ENCODE data around the gene MAP3K9. TPM values are rescaled to one million over a fixed set of nuclear protein-coding genes. Genes with fewer than 3 reads are reported as not detected.
"Not testable (repeated sequence)": the region's sequence is repeated elsewhere in the genome, so short reads cannot be mapped to it uniquely, and the experiment has no call there.

Gene MAP3K9
- total RNA-seq, 1 donor from 2014 or later: 31.8 TPM

- no peaks in the 10 kb centered on the region for H3K36me3 Mint-ChIP-seq (ENCODE audit: insufficient read depth)
- no peak overlapping the region for H3K27ac Mint-ChIP-seq
- peaks cover 9% of the 10 kb centered on the region for H3K27me3 Mint-ChIP-seq
- no peaks in the 10 kb centered on the region for H3K9me3 Mint-ChIP-seq (ENCODE audit: low read depth)
- no peak overlapping the region for H3K4me3 Mint-ChIP-seq (ENCODE audit: low read depth)
- no peak for TF ChIP-seq CTCF (IDR thresholded peaks at IDR 0.05; ENCODE audit: unreplicated experiment)
- peaks cover 7% of the 10 kb centered on the region for H3K4me1 Mint-ChIP-seq (ENCODE audit: low read depth)
- no peak for DNase-seq (ENCODE audit: low spot score, unreplicated experiment)
These were observed 101.9 kb downstream of the MAP3K9 start for GRCh38 chr14:70707138-70708038.

DNA sequence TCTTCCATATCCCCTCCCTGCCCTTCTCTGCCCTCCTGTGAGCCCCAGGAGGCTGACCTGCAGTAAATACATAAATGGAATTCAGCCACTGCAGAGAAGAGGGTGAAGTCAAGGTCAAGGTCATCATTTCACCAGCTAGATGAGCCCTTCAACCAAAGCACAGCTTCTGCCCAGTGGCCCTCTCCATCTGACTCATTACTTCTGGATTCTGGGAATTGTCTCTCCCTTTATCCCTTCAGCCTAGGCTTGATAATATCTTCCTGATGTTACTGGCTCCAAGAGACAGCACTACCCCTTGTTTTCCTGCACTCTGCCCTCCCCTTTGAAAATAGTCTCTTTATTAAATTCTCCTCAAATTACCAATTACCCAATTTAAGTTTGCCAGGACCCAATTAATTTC, 103.1 kb downstream of the MAP3K9 start:
- no peak for DNase-seq (ENCODE audit: low spot score, unreplicated experiment)
- H3K36me3 Mint-ChIP-seq (ENCODE audit: insufficient read depth): no peaks in the 10 kb centered on the region
- H3K4me3 Mint-ChIP-seq (ENCODE audit: low read depth): no peak overlapping the region
- no peak overlapping the region for H3K27ac Mint-ChIP-seq
- H3K27me3 Mint-ChIP-seq: peaks cover 15% of the 10 kb centered on the region
- no peak for TF ChIP-seq CTCF (IDR thresholded peaks at IDR 0.05; ENCODE audit: unreplicated experiment)
- no peaks in the 10 kb centered on the region for H3K9me3 Mint-ChIP-seq (ENCODE audit: low read depth)
- peaks cover 7% of the 10 kb centered on the region for H3K4me1 Mint-ChIP-seq (ENCODE audit: low read depth)

DNA sequence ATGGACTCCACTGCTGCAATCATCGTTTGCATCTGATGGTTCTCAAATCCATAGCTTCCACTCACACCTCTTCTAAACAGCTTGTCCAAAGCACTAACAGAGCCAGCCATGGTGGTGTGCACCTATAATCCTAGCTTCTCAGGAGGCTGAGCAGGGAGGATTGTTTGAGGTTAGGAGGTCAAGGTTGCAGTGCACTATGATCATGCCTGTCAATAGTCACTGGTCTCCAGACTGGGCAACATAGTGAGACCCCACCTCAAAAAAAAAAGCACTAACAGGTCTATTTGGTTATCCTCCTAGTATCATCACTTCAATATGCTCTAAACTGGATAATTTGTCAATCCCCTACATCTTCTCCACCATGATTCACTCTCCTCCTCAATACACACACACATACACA, 104.4 kb downstream of the MAP3K9 start:
- H3K9me3 Mint-ChIP-seq (ENCODE audit: low read depth): no peaks in the 10 kb centered on the region
- H3K27me3 Mint-ChIP-seq: peaks cover 17% of the 10 kb centered on the region
- no peak overlapping the region for H3K4me3 Mint-ChIP-seq (ENCODE audit: low read depth)
- H3K27ac Mint-ChIP-seq: no peak overlapping the region
- TF ChIP-seq CTCF (IDR thresholded peaks at IDR 0.05; ENCODE audit: unreplicated experiment): no peak
- DNase-seq (ENCODE audit: low spot score, unreplicated experiment): no peak
- H3K4me1 Mint-ChIP-seq (ENCODE audit: low read depth): peaks cover 3% of the 10 kb centered on the region
- H3K36me3 Mint-ChIP-seq (ENCODE audit: insufficient read depth): no peaks in the 10 kb centered on the region

GRCh38 chr14:70703621-70704168, 105.6 kb downstream of the MAP3K9 start:
- not testable (repeated sequence) for H3K4me1 Mint-ChIP-seq (ENCODE audit: low read depth); DNase-seq (ENCODE audit: low spot score, unreplicated experiment); H3K4me3 Mint-ChIP-seq (ENCODE audit: low read depth); H3K9me3 Mint-ChIP-seq (ENCODE audit: low read depth); H3K27ac Mint-ChIP-seq; H3K36me3 Mint-ChIP-seq (ENCODE audit: insufficient read depth)
- peaks cover 17% of the 10 kb centered on the region for H3K27me3 Mint-ChIP-seq

- no peaks in the 10 kb centered on the region for H3K9me3 Mint-ChIP-seq (ENCODE audit: low read depth)
- H3K27me3 Mint-ChIP-seq: peaks cover 17% of the 10 kb centered on the region
- H3K4me3 Mint-ChIP-seq (ENCODE audit: low read depth): no peak overlapping the region
- no peak overlapping the region for H3K27ac Mint-ChIP-seq
- no peak for TF ChIP-seq CTCF (IDR thresholded peaks at IDR 0.05; ENCODE audit: unreplicated experiment)
- H3K36me3 Mint-ChIP-seq (ENCODE audit: insufficient read depth): no peaks in the 10 kb centered on the region
- H3K4me1 Mint-ChIP-seq (ENCODE audit: low read depth): peaks cover 9% of the 10 kb centered on the region
- no peak for DNase-seq (ENCODE audit: low spot score, unreplicated experiment)
These were observed 107.2 kb downstream of the MAP3K9 start for GRCh38 chr14:70702161-70702560.

All from progenitor cell of endocrine pancreas (in vitro differentiated cells).